GM12892 (cell line): ENCODE results near the gene TAF10.

Experiments
- POLR2A ChIP-seq: IDR thresholded peaks from 2 replicates; pipeline ENCODE4 v1.6.1; 2011; ENCODE audit warnings: low read depth, low read length, control low read depth
- POLR2AphosphoS5 ChIP-seq: IDR thresholded peaks from 2 replicates; pipeline ENCODE4 v1.6.1; 2011; ENCODE audit warnings: low read depth, low read length, control low read depth
- TAF1 ChIP-seq: IDR thresholded peaks from 2 replicates; pipeline ENCODE4 v1.6.1; 2011; ENCODE audit warnings: low read depth, mild to moderate bottlenecking, control low read depth, low read length, borderline replicate concordance

GRCh38 chr11:6629573-6629891 lies 17.5 kb upstream of the TAF10 start:
- TF ChIP-seq POLR2A (no peak), POLR2AphosphoS5 (no peak), TAF1 (no peak)
